ENCODE results near the gene ABHD8.

Gene ABHD8

DNA sequence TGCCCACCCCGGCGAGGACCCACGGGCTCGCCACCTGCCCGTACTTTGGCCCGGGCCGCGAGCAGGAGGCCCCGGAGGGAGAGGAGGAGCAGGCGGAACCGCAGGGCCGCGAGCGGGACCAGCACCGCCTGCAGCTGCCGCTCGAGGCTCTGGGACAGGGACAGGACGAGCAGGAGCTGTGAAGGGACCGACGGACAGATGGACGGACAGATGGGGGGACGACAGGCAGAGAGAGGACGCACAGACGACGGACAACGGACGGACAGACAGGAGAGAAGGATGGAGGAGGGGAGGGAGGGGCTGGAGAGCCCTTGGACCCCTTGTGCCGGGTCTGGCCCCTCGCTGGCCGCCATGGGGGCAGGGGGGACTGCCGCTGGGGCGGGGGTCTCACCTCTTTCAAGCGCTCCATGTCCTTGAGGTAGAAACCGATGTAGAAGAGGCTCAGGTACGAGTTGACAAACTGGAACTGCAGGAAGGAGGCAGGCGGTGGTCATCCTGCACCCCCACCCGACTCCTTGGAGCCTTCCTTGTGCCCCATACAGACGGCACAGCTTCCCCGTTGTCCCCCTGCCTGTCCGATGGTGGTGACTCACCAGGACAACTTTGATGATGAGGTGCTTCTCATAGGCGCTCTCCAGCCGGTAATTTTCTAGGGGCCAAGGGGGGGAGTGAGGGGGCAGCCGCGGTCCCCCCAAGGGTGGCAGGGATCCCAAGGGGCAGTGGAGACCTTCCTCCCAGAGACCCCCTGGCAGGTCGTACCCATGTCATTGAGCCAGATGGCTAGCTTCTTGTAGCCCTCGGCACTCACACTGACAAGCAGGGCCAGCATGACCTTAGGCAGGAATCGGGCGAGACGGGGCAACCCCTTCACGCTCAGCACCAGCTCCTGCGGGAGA lies 26.4 kb upstream of the ABHD8 start:
- no peak for TF ChIP-seq CTCF (IDR thresholded peaks at IDR 0.05; ENCODE audit: control insufficient read depth, insufficient read depth, low read depth, low read length, missing control alignments)
- H3K4me3 ChIP-seq (ENCODE audit: control insufficient read depth, low read depth, low read length) = no peak overlapping the region
- no peak for DNase-seq (ENCODE audit: low read depth)

- TF ChIP-seq CTCF (IDR thresholded peaks at IDR 0.05; ENCODE audit: control insufficient read depth, insufficient read depth, low read depth, low read length, missing control alignments) = no peak
- DNase-seq (ENCODE audit: low read depth) = no peak
- no peak overlapping the region for H3K4me3 ChIP-seq (ENCODE audit: control insufficient read depth, low read depth, low read length)
Observed at GRCh38 chr19:17328517-17329365, 25.5 kb upstream of the ABHD8 start.

DNA sequence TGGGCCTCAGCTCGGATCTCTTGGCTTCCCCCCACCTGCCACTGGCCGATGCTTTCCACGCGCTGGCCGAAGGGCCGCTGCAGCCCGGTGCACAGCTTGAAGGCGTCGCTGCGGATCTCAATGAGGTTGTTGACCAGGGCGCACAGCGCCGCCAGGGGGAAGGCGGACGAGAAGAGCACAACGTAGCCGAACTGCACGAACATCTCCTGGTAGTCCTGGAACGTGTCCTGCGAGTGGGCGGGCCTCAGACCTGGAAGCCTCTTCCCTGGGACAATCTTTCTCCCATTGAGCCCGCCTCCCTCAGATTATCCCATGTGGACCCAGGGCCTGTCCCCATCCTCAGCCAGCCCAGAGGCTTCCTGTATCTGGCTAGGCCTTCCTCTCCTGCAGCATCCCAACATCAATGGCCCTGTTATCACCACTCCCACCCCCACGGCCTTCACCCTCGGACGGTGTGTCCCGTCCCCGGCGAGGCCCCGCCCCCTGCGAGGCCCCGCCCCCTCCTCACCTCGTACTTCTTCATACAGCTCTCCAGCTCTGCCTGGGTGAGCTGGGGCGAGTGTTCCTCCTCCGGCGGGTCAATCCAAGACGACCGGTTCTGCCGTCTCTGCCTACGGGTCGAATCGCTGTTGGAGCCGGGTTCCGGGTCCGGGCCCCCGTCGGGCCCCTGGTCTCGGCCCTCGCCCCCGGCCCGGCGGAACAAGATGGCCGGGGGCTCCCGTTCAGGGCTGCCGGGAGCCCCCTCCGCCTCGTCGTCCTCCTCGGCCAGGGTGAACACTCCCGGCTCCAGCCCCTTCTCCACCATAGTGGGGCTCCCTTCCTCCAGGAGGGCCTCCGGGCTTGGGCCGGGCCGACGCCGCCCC lies 24.7 kb upstream of the ABHD8 start:
- H3K4me3 ChIP-seq (ENCODE audit: control insufficient read depth, low read depth, low read length) = no peak overlapping the region
- DNase-seq (ENCODE audit: low read depth) = no peak
- TF ChIP-seq CTCF (IDR thresholded peaks at IDR 0.05; ENCODE audit: control insufficient read depth, insufficient read depth, low read depth, low read length, missing control alignments) = no peak

- no peak overlapping the region for H3K4me3 ChIP-seq (ENCODE audit: control insufficient read depth, low read depth, low read length)
- no peak for DNase-seq (ENCODE audit: low read depth)
- TF ChIP-seq CTCF (IDR thresholded peaks at IDR 0.05; ENCODE audit: control insufficient read depth, insufficient read depth, low read depth, low read length, missing control alignments) = no peak
Observed at GRCh38 chr19:17327068-17327653, 23.9 kb upstream of the ABHD8 start.

DNA sequence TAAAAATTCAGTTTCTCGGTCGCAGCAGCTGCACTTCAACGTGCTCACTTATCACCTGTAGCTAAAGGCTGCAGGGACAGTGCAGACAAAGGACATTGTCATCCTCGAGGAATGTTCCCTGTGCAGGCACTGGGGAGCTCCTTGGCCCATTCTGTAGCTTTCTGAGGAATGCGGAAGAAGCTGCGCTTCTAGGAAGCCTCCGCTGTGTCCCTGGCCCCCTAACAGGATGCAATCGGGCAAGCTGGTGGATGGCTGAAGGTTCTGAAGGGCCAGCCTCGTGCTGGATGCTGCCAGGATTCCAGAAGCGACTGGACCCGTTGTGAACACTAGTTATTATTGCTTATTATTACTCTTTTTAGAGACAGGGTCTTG lies 23.4 kb upstream of the ABHD8 start:
- no peak for TF ChIP-seq CTCF (IDR thresholded peaks at IDR 0.05; ENCODE audit: control insufficient read depth, insufficient read depth, low read depth, low read length, missing control alignments)
- DNase-seq (ENCODE audit: low read depth) = no peak
- no peak overlapping the region for H3K4me3 ChIP-seq (ENCODE audit: control insufficient read depth, low read depth, low read length)

Measured in AG09309 (cell line).